Daoy (cell line): ENCODE data around the gene STAP1. TPM values are rescaled to one million over a fixed set of nuclear protein-coding genes. Genes with fewer than 3 reads are reported as not detected.
A peak's percentile ranks its signal among the peaks of the same experiment; 100 is the strongest.
"Not testable (repeated sequence)": the region's sequence is repeated elsewhere in the genome, so short reads cannot be mapped to it uniquely, and the experiment has no call there.

Experiments
- DNase-seq: peaks from one replicate; pipeline ENCODE4 v3.0.0-alpha.2; 2015; ENCODE audit warnings: low read depth
- total RNA-seq: library from RNA; depleted of rRNA; stranded (reverse); fragments of >200 nt; shearing (Covaris generic); gene quantifications from 2 replicates; pipeline ENCODE4 v1.2.3, GENCODE V29; 2014; rRNA removed

STAP1 gene
- total RNA-seq = not detected in 2 replicates

- DNase-seq = no peak
These were observed at the start of gene STAP1 for GRCh38 chr4:67558493-67558892. Gene STAP1 (plus strand): TSS chr4:67558727. CDS start chr4:67558810, 83 bp downstream.

GRCh38 chr4:67512501-67512900 is 46.0 kb upstream of the STAP1 start:
- no peak for DNase-seq

GRCh38 chr4:67520141-67520540 is 38.4 kb upstream of the STAP1 start:
- DNase-seq = no peak

DNA sequence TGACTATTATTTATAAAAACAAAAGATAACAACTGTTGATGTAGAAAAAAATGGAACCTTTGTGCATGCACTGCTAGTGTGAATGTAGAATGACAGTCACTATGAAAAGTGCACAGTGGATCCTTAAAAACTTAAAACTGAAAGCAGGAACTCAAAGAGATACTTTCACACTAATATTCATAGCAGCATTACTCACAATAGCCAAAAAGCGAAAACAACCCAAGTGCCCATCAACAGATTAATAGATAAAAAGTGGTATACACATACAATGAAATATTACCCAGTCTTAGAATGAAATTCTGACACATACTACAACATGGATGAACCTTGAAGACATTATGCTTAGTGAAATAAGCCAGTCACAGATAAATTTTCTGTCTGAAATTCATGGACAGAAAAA is 37.0 kb upstream of the STAP1 start:
- DNase-seq = no peak

GRCh38 chr4:67522230-67522629 is 36.3 kb upstream of the STAP1 start:
- no peak for DNase-seq

DNA sequence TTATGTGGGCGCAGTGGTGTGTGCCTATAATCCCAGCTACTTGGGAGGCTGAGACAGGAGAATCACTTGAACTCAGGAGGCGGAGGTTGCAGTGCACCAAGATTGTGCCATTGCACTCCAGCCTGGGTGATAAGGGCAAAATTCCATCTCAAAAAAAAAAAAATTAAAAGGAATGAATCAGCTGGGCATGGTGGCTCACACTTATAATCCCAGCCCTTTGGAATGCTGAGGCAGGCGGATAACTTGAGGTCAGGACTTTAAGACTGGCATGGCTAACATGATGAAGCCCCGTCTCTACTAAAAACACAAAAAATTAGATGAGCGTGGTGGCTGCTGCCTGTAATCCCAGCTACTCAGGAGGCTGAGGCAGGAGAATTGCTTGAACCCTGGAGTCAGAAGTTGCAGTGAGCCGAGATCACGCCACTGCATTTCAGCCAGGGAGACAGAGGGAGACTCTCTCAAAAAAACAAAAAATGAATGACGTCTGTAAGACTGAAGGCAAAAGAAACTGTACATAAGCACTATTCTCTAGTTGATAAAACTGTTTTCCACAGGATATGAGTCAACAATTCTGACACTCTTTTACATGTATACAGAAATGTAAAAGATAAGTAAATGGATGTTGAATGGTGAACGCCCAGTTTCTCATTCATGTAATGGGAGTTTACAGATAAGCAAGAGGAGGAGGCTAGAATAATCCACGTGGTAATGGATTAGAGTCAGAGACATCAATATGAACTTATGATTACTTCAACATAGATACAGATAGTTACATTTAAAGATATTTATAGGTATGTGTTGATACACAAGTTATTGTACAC is 35.5 kb upstream of the STAP1 start:
- no peak for DNase-seq

GRCh38 chr4:67524140-67524539 is 34.4 kb upstream of the STAP1 start:
- not testable (repeated sequence) for DNase-seq

DNA sequence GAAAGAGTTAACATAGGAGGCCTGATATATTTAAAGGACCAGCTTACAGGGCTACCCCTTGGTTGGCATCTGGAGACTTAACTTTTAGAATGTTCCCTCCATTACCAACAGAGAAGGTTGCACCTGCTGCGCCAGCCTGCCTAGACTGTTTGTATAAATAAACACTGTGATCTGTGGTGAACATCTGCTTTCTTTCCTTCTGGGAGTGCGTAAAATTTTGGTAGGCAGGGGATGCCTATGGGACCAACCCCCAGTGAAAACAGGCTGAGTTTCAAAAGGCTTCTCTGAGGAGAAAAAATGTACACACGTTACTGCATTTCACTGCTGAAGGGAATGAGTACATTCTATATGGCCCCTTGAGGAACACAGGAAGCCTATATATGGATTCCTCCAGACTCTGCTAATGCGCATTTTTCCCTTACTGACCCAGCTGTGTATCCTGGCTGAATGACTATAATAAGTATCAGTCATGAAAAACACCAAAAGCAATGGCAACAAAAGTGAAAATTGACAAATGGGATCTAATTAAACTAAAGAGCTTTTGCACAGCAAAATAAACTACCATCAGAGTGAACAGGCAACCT is 27.1 kb upstream of the STAP1 start:
- no peak for DNase-seq

GRCh38 chr4:67532397-67532796 is 26.1 kb upstream of the STAP1 start:
- DNase-seq = not testable (repeated sequence)

- no peak for DNase-seq
These were observed 25.4 kb upstream of the STAP1 start for GRCh38 chr4:67533112-67533511.

- no peak for DNase-seq
These were observed 23.2 kb upstream of the STAP1 start for GRCh38 chr4:67535280-67535840.

GRCh38 chr4:67539830-67540229 is 18.7 kb upstream of the STAP1 start:
- DNase-seq = no peak

- no peak for DNase-seq
These were observed 16.5 kb upstream of the STAP1 start for GRCh38 chr4:67542076-67542475.

DNA sequence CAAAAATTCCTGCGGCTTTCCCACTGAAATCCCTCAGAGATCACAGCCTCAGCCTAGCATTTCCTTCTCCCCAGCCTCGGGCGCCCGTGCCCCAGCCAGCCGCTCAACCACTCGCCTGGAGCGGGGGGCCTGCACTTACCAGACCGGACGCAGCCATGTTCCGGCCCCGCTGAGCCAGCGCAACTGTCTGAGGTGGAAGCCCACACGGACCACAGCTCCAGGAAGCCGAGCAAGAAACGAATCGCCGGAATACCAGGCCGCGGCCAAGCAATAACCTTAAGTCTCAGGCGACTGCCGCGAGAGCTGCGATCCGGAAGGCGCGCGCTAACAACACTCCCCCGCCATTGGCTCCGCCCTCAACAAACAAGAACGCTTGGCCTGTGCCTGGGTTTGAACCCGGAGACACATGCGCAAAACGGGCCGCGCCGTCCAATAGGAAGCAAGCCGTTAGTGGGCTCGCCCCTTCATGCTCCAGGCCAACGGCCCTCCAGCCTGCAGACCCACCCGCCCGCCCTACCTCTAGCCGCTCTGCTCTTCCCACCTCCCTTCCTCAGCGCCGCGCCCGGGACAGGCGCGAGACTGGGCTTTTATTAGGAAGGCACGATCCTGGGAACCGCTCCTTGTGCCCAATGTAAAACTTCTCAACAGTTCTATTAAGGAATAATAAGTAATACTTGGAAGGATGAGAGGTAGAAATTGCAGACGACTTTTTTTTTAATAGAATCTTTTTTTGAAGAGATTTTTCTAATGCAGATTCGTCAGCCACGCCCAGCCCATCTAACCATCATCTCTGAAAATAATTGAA is 13.1 kb upstream of the STAP1 start, which contains the start of gene CENPC:
CENPC (minus strand) TSS at position 305 of the 805 bp plus-strand sequence; CDS start at position 157, 148 bp downstream.
- peak; percentile 95 for DNase-seq

DNA sequence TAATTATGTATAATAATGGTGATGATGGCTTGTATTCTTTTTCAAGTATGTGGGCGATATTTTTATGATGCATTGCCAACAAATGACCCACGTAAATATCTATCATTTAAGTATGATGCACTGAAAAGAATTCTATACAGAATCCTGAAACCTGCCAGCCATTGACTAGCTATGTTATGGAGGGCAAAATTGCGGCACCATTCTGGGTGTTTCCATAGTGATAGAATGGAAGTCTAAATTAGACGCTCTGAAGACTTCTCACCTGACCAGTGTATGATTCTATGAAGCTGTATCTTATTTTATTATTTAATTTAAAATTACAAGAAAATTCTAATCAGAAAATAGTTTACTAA is 12.5 kb upstream of the STAP1 start:
- no peak for DNase-seq

- no peak for DNase-seq
These were observed 11.6 kb upstream of the STAP1 start for GRCh38 chr4:67546971-67547370.

GRCh38 chr4:67549123-67549522 is 9.4 kb upstream of the STAP1 start:
- DNase-seq = no peak

- no peak for DNase-seq
These were observed 8.1 kb upstream of the STAP1 start for GRCh38 chr4:67550451-67550850.

DNA sequence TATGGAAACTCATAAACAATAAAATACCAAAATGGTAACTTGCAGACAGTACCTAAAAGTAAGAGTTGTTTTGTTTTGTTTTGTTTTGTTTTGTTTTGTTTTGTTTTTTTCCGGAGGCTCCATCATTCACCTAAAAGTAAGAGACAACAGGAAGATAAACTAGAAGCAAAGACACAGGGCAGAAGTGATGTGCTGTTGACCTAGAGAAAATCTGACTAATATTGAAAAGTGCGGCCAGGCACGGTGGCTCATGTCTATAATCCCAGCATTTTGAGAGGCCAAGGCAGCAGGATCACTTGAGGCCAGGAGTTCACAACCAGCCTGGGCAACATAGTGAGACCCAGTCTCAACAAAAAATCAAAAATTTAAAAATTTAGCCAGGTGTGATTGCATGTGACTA is 7.7 kb upstream of the STAP1 start:
- no peak for DNase-seq

GRCh38 chr4:67552146-67552792 is 6.3 kb upstream of the STAP1 start:
- DNase-seq = not testable (repeated sequence)

GRCh38 chr4:67554096-67554495 is 4.4 kb upstream of the STAP1 start:
- DNase-seq = no peak

GRCh38 chr4:67555447-67555846 is 3.1 kb upstream of the STAP1 start:
- DNase-seq = no peak
